ENCODE measurements around the gene HSD17B3. TPM values are rescaled to one million over a fixed set of nuclear protein-coding genes. Genes with fewer than 3 reads are reported as not detected.

Gene HSD17B3
- polyA plus RNA-seq, 1 donor (not counting 4 experiments of a cell fraction or from before 2014, with no cell fraction given): 0.17 TPM

DNA sequence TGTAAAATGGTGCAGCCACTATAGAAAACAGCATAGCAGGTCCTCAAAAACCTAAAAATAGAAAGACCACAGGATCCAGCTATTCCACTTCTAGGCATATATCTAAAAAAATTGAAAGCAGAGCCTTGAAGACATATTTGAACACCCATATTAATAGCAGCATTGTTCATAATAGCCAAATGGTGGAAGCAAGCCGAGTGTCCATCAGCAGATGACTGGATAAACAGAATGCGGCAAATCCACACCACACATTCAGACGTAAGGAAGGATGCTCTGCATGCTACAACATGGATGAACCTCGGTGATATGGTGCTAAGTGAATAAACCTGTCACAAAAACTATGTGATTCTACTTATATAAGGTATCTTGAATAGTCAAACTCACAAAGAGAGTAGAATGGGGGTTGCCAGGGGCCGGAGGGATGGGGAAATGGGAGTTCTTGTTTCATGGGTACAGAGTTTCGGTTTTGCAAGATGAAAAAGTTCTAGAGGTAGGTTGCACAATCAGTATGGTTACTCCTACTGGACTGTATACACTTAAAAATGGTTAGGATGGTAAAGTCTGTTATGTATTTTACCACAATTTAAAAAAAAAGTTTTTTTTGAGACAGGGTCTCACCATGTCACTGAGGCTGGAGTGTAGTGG, 17.1 kb upstream of the HSD17B3 start:
- dilution Hi-C loops (cut with MboI; ENCODE audit: extremely low pct_ligation_motif_present, low sequenced_read_pairs): no loop called here
- Histone ChIP-seq H3K27ac (ENCODE audit: control insufficient read depth, insufficient read depth, low read length) (no peak overlapping the region), H2AFZ (ENCODE audit: control insufficient read depth, low read length) (no peak overlapping the region), H3K4me2 (ENCODE audit: control insufficient read depth, extremely low read depth, insufficient read depth, low read depth, low read length) (no peak overlapping the region), H3K36me3 (ENCODE audit: control insufficient read depth in 2 of 2, extremely low read depth in 1 of 2, insufficient read depth in 2 of 2, low read length in 2 of 2) (peaks cover 0 to 2% of the 10 kb centered on the region in 2 experiments), H4K20me1 (ENCODE audit: control insufficient read depth, extremely low read depth, insufficient read depth, low read length) (no peaks in the 10 kb centered on the region), H3K27me3 (ENCODE audit: control insufficient read depth, extremely low read depth, insufficient read depth, low read length) (no peaks in the 10 kb centered on the region), H3K4me1 (ENCODE audit: control insufficient read depth, extremely low read depth, insufficient read depth, low read length) (no peaks in the 10 kb centered on the region), H3K79me2 (ENCODE audit: control insufficient read depth, insufficient read depth, low read length) (no peaks in the 10 kb centered on the region), H3K9ac (ENCODE audit: control insufficient read depth, extremely low read depth, insufficient read depth, low read length) (no peak overlapping the region), H3K4me3 (ENCODE audit: control insufficient read depth in 2 of 3, extremely low read depth in 1 of 3, insufficient read depth in 2 of 3, low read depth in 1 of 3, low read length in 3 of 3) (no peak overlapping the region), H3K9me1 (ENCODE audit: control insufficient read depth, extremely low read depth, insufficient read depth, low read length) (no peaks in the 10 kb centered on the region), H3K9me3 (ENCODE audit: control insufficient read depth, low read depth, low read length) (peaks cover 3% of the 10 kb centered on the region)
- TF ChIP-seq EZH2 (IDR thresholded peaks at IDR 0.05; ENCODE audit: low read length): no peak
- TF ChIP-seq, protein P1, sequence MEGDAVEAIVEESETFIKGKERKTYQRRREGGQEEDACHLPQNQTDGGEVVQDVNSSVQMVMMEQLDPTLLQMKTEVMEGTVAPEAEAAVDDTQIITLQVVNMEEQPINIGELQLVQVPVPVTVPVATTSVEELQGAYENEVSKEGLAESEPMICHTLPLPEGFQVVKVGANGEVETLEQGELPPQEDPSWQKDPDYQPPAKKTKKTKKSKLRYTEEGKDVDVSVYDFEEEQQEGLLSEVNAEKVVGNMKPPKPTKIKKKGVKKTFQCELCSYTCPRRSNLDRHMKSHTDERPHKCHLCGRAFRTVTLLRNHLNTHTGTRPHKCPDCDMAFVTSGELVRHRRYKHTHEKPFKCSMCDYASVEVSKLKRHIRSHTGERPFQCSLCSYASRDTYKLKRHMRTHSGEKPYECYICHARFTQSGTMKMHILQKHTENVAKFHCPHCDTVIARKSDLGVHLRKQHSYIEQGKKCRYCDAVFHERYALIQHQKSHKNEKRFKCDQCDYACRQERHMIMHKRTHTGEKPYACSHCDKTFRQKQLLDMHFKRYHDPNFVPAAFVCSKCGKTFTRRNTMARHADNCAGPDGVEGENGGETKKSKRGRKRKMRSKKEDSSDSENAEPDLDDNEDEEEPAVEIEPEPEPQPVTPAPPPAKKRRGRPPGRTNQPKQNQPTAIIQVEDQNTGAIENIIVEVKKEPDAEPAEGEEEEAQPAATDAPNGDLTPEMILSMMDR (optimal IDR thresholded peaks at IDR 0.05 in 1 of 3, IDR thresholded peaks at IDR 0.05 in 1 of 3, conservative IDR thresholded peaks at IDR 0.05 in 1 of 3; ENCODE audit: extremely low read depth in 1 of 3, insufficient read depth in 2 of 3, low read length in 3 of 3): no peak
- FAIRE-seq: no peak
- no peak for DNase-seq (ENCODE audit: low read depth, low spot score)

DNA sequence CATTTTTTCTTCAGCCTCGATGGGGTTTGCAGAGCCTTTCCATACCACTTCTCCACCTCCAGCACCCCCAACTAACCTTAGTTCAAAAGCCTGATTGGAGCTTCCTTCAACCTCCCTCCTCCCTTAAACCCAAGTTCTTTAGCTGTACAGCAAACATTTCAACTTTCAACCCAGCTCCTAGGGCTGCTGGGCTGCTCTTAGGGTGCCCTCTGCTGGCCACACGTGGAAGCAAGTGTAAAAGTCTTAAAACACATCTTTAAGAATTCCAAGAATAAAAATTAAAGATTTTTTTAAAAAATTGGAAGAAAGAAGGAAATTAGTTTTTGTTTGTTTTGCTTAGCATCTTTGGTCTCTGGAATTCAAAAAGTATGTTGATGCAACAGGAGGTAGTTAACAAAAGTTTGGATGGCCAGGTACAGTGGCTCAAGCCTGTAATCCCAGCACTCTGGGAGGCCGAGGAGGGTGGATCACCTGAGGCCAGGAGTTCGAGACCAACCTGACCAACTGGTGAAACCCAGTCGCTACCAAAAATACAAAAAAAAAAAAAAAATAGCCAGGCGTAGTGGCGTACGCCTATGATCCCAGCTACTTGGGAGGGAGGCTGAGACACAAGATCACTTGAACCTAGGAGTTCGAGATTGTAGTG, 15.5 kb upstream of the HSD17B3 start:
- dilution Hi-C loops (cut with MboI; ENCODE audit: extremely low pct_ligation_motif_present, low sequenced_read_pairs): no loop called here
- Histone ChIP-seq H3K4me2 (ENCODE audit: control insufficient read depth, extremely low read depth, insufficient read depth, low read depth, low read length) (no peak overlapping the region), H3K9ac (ENCODE audit: control insufficient read depth, extremely low read depth, insufficient read depth, low read length) (no peak overlapping the region), H3K36me3 (ENCODE audit: control insufficient read depth in 2 of 2, extremely low read depth in 1 of 2, insufficient read depth in 2 of 2, low read length in 2 of 2) (peaks cover 0 to 2% of the 10 kb centered on the region in 2 experiments), H3K79me2 (ENCODE audit: control insufficient read depth, insufficient read depth, low read length) (no peaks in the 10 kb centered on the region), H3K9me1 (ENCODE audit: control insufficient read depth, extremely low read depth, insufficient read depth, low read length) (no peaks in the 10 kb centered on the region), H3K4me3 (ENCODE audit: control insufficient read depth in 2 of 3, extremely low read depth in 1 of 3, insufficient read depth in 2 of 3, low read depth in 1 of 3, low read length in 3 of 3) (no peak overlapping the region), H3K9me3 (ENCODE audit: control insufficient read depth, low read depth, low read length) (peaks cover 14% of the 10 kb centered on the region), H4K20me1 (ENCODE audit: control insufficient read depth, extremely low read depth, insufficient read depth, low read length) (no peaks in the 10 kb centered on the region), H3K4me1 (ENCODE audit: control insufficient read depth, extremely low read depth, insufficient read depth, low read length) (no peaks in the 10 kb centered on the region), H2AFZ (ENCODE audit: control insufficient read depth, low read length) (no peak overlapping the region), H3K27ac (ENCODE audit: control insufficient read depth, insufficient read depth, low read length) (no peak overlapping the region), H3K27me3 (ENCODE audit: control insufficient read depth, extremely low read depth, insufficient read depth, low read length) (peaks cover 6% of the 10 kb centered on the region)
- TF ChIP-seq, protein P1 (optimal IDR thresholded peaks at IDR 0.05 in 1 of 3, IDR thresholded peaks at IDR 0.05 in 1 of 3, conservative IDR thresholded peaks at IDR 0.05 in 1 of 3; ENCODE audit: extremely low read depth in 1 of 3, insufficient read depth in 2 of 3, low read length in 3 of 3): peak; percentile 64 to 82 (median 80)
- TF ChIP-seq EZH2 (IDR thresholded peaks at IDR 0.05; ENCODE audit: low read length): no peak
- no peak for DNase-seq (ENCODE audit: low read depth, low spot score)
- peak; percentile 26 for FAIRE-seq
